Parathyroid adenoma (tissue), 2 donors: ENCODE results near the gene MSI2.
A peak's percentile ranks its signal among the peaks of the same experiment; 100 is the strongest.

Experiments used
- H2AFZ ChIP-seq: fragments of 300-600 bp; sonication (generic); one replicate; pipeline ENCODE4 v1.7.0; 2017; ENCODE audit warnings: antibody characterized with exemption, mild to moderate bottlenecking
- H3K27ac ChIP-seq: fragments of 300-600 bp; sonication (generic); one replicate; pipeline ENCODE4 v1.7.0; 2017
- H3K27me3 ChIP-seq: fragments of 300-600 bp; sonication (generic); one replicate; pipeline ENCODE4 v1.7.0; 2017; ENCODE audit warnings: low read length; ENCODE audit not compliant: control insufficient read depth, insufficient read depth
- H3K36me3 ChIP-seq: fragments of 300-600 bp; sonication (generic); one replicate; pipeline ENCODE4 v1.7.0; 2017; ENCODE audit warnings: low read length; ENCODE audit not compliant: control insufficient read depth, insufficient read depth
- H3K4me1 ChIP-seq: fragments of 300-600 bp; sonication (generic); one replicate; pipeline ENCODE4 v1.7.0; 2017; ENCODE audit warnings: control low read depth
- H3K4me2 ChIP-seq: fragments of 300-600 bp; sonication (generic); one replicate; pipeline ENCODE4 v1.7.0; 2017; ENCODE audit warnings: low read length
- H3K4me3 ChIP-seq: fragments of 300-600 bp; sonication (generic); one replicate; pipeline ENCODE4 v1.7.0; 2017; ENCODE audit warnings: low read depth, low read length
- H3K79me2 ChIP-seq: fragments of 300-600 bp; sonication (generic); one replicate; pipeline ENCODE4 v1.7.0; 2017; ENCODE audit warnings: control low read depth
- H3K9ac ChIP-seq: fragments of 300-600 bp; sonication (generic); one replicate; pipeline ENCODE4 v1.7.0; 2017; ENCODE audit warnings: mild to moderate bottlenecking
- H3K9me3 ChIP-seq: fragments of 300-600 bp; sonication (generic); one replicate; pipeline ENCODE4 v1.7.0; 2017; ENCODE audit warnings: low read length; ENCODE audit not compliant: control insufficient read depth
- TF ChIP-seq, protein P1 (sequence below): fragments of 300-600 bp; sonication (generic); IDR thresholded peaks from one replicate; pipeline ENCODE4 v1.7.0; 2017; ENCODE audit warnings: antibody characterized with exemption, mild to moderate bottlenecking
- donor health status: primary hyperparathyroidism.

Gene MSI2

DNA sequence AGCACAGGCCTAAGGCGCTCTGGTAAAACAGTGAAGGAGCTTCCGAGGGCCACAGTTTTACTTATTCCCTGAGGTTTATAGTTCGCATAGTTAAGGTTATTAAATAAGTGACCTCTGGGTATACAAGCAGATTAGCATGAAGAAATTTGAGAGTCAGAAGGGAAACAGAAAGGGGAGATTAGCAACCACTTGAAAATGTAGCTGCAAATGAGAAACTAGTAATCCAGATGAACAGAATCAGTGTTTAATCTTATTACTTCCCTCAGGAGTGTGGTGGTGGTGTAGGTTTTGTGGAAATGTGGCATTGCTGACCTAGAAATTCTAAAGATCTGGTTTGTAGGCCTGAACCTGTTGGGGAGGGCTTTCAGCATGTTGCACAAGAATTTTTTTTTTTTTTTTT lies 358.4 kb downstream of the MSI2 start:
- no peak overlapping the region for H2AFZ ChIP-seq
- no peak overlapping the region for H3K9ac ChIP-seq
- TF ChIP-seq, protein P1, sequence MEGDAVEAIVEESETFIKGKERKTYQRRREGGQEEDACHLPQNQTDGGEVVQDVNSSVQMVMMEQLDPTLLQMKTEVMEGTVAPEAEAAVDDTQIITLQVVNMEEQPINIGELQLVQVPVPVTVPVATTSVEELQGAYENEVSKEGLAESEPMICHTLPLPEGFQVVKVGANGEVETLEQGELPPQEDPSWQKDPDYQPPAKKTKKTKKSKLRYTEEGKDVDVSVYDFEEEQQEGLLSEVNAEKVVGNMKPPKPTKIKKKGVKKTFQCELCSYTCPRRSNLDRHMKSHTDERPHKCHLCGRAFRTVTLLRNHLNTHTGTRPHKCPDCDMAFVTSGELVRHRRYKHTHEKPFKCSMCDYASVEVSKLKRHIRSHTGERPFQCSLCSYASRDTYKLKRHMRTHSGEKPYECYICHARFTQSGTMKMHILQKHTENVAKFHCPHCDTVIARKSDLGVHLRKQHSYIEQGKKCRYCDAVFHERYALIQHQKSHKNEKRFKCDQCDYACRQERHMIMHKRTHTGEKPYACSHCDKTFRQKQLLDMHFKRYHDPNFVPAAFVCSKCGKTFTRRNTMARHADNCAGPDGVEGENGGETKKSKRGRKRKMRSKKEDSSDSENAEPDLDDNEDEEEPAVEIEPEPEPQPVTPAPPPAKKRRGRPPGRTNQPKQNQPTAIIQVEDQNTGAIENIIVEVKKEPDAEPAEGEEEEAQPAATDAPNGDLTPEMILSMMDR: no peak
- no peak overlapping the region for H3K4me2 ChIP-seq
- no peak overlapping the region for H3K4me3 ChIP-seq
- no peak overlapping the region for H3K27ac ChIP-seq
- H3K9me3 ChIP-seq: no peaks in the 10 kb centered on the region
- H3K36me3 ChIP-seq: no peaks in the 10 kb centered on the region
- no peaks in the 10 kb centered on the region for H3K27me3 ChIP-seq
- peaks cover 18% of the 10 kb centered on the region for H3K4me1 ChIP-seq
- H3K79me2 ChIP-seq: peaks cover 13% of the 10 kb centered on the region

DNA sequence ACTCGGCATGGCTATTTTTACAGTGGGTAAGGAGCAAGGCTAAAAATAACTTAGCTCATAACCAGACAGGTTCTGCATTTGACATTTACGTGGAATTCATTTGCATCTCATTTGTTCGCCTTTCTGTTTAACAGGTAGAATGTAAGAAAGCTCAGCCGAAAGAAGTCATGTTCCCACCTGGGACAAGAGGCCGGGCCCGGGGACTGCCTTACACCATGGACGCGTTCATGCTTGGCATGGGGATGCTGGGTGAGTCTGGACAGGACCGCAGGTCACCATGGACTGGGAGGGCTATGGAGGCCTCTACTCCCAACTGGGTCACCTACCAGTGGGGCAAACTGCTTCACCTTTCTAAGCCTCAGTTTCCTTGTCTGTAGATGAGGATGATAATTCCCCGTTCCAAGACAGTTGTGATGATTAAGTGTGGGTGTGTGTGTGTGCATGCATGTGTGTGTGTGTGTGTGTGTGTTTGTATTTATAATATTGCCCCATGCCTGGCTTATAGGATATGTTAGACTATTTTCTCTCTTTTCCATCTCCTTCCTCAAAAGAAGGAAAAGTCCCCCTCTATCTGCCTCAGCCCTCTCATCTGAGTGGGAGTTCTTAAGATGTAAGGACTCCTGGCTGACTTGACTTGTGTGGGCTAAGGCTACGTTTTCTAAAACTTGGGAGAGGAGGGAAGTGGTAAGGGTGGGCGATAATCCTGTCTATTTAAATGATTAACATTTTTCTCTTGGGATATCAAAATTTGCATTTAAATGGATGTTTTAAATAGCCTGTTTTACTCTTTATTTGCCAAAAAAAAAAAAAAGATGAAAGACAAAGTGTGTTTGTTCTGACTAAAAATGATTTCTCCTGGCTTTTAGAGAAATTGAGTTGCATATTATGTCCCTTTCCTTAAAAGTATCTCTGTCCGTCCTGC lies 359.8 kb downstream of the MSI2 start:
- Histone ChIP-seq H2AFZ (no peak overlapping the region), H3K9ac (no peak overlapping the region), H3K9me3 (no peaks in the 10 kb centered on the region), H3K79me2 (peaks cover 18% of the 10 kb centered on the region), H3K27me3 (no peaks in the 10 kb centered on the region), H3K4me1 (peaks cover 19% of the 10 kb centered on the region), H3K4me2 (no peak overlapping the region), H3K27ac (no peak overlapping the region), H3K36me3 (no peaks in the 10 kb centered on the region), H3K4me3 (no peak overlapping the region)
- TF ChIP-seq, protein P1: no peak

DNA sequence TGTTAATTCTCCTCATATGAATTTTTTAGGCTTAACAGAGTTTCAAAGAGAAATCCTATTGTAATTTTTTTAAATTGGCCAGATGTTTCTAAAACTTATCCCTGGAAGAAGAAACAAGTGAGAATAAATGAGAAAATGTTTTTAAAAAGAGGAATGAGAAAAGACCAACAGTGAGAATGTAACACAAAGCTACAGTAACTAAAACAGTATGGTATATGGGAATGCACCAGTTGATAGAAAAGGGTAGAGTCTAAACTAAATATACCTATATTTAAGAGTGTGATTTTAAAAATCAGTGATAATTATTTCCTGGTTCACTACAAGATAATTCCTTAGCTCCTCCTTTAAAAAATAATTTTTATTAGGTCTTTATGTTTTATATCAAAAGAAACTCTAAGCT lies 360.9 kb downstream of the MSI2 start:
- H3K27me3 ChIP-seq: no peaks in the 10 kb centered on the region
- H3K4me2 ChIP-seq: no peak overlapping the region
- H3K4me1 ChIP-seq: peaks cover 20% of the 10 kb centered on the region
- H3K79me2 ChIP-seq: peaks cover 18% of the 10 kb centered on the region
- no peak overlapping the region for H2AFZ ChIP-seq
- H3K27ac ChIP-seq: no peak overlapping the region
- no peak overlapping the region for H3K4me3 ChIP-seq
- no peaks in the 10 kb centered on the region for H3K9me3 ChIP-seq
- H3K36me3 ChIP-seq: no peaks in the 10 kb centered on the region
- H3K9ac ChIP-seq: no peak overlapping the region
- TF ChIP-seq, protein P1: no peak

GRCh38 chr17:57619061-57619937 lies 363.0 kb downstream of the MSI2 start:
- Histone ChIP-seq H3K27ac (peak overlapping the region; percentile 22), H3K79me2 (peaks cover 30% of the 10 kb centered on the region), H3K4me1 (peaks cover 25% of the 10 kb centered on the region), H3K36me3 (no peaks in the 10 kb centered on the region), H3K27me3 (no peaks in the 10 kb centered on the region), H3K4me2 (no peak overlapping the region), H2AFZ (no peak overlapping the region), H3K4me3 (no peak overlapping the region), H3K9ac (no peak overlapping the region), H3K9me3 (no peaks in the 10 kb centered on the region)
- TF ChIP-seq, protein P1: no peak
